GM12801 (cell line): ENCODE measurements around the gene FHIT.

Experiments
- TF ChIP-seq, protein P1 (sequence below): IDR thresholded peaks from one replicate; pipeline ENCODE4 v1.5.1; 2011; ENCODE audit warnings: control low read depth; ENCODE audit not compliant: insufficient read length; ENCODE audit errors: extremely low read depth

FHIT gene

DNA sequence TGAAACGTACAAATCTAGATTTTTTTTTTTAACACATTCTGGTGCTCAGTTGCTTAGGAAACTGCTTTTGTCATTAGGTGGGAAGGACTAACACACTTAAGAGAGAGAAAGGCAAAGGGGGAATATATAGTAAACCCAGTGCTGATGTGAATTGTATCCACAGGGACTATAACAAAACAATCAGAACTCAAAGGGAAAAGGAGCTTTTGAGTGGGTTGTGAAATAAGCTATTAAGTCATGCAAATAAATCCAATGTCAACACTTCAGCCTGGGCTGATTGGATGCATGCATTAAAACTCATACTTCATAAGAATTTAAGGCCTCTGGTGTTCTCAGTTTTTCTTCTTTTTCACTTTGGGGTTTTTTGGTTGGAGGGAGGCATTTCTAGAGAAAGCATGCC is 628.9 kb downstream of the FHIT start:
- TF ChIP-seq, protein P1, sequence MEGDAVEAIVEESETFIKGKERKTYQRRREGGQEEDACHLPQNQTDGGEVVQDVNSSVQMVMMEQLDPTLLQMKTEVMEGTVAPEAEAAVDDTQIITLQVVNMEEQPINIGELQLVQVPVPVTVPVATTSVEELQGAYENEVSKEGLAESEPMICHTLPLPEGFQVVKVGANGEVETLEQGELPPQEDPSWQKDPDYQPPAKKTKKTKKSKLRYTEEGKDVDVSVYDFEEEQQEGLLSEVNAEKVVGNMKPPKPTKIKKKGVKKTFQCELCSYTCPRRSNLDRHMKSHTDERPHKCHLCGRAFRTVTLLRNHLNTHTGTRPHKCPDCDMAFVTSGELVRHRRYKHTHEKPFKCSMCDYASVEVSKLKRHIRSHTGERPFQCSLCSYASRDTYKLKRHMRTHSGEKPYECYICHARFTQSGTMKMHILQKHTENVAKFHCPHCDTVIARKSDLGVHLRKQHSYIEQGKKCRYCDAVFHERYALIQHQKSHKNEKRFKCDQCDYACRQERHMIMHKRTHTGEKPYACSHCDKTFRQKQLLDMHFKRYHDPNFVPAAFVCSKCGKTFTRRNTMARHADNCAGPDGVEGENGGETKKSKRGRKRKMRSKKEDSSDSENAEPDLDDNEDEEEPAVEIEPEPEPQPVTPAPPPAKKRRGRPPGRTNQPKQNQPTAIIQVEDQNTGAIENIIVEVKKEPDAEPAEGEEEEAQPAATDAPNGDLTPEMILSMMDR = no peak

DNA sequence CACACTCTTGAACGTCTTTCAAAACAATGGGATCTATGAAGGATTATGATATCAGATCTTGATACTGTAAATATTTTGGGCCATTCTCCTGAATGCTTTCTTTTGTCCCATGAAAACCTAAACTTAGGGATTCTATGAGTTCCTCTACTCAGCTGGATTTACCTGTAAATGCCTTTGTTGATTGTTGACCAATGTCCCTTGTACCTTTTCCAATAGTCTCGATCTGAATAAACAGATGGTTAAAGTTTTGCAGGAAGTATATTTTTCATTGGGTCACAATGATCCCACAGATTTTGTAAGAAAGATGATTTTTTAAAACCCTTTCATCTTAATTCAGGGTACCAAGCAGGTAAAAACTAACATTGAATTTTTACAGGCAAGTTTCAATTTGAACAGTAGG is 634.1 kb downstream of the FHIT start:
- TF ChIP-seq, protein P1 = no peak

DNA sequence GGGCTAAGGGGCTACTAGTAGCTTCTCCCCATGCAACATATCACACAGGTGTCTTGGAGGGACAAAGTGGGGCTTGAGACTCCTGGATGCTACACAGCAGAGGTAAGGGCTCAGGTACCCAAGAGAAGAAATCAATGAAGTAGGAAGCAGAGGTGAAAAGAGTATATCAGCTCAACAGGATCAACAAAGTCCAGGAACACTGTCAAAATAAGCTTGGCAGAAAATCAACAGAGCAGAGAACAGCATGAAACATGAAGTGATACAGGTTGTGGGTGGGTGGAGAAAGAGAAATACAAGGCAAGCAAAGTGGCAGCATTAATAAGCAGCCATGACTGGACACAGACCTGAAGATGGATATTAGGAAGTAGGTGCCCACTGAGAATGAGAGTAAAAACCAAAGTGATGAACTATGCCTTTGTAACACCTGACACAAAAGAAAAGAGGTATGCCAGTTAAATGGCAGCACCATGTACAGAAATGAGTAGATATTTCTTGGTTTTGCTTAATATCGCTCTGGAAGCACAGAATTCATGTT is 637.4 kb downstream of the FHIT start:
- TF ChIP-seq, protein P1 = no peak

DNA sequence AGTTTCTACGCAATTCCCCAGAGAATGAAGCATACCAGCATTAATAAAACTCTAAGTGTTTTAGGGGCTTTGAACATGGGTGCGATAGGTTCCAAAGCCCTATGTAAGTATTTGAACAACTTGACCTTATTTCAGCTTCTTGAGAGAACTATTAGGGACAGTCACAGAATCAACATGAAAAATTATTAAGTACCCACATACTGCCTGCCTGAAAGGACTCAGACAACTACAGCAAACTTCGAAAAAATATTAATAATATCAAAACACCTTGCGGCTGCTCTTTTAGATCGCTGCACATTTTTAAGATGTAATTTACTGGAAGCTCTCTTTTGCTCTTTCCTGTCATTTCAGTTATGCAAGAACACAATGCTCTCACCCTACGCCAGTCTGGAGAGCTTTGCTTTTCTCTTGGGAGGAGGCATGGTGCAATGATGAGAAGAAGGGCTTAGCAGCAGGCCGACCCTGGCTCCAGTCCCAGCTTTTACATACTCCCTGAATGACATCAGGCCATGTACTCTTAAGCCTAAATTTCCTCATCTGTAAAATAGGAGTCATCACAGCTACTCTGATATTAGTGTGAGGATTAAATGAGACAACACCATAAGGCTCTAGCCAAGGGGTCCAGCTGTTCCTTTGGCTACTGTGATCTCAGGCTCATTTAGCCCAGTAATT is 640.7 kb downstream of the FHIT start:
- TF ChIP-seq, protein P1 = no peak

- TF ChIP-seq, protein P1 = no peak
Observed at GRCh38 chr3:60609446-60609845, 641.8 kb downstream of the FHIT start.

DNA sequence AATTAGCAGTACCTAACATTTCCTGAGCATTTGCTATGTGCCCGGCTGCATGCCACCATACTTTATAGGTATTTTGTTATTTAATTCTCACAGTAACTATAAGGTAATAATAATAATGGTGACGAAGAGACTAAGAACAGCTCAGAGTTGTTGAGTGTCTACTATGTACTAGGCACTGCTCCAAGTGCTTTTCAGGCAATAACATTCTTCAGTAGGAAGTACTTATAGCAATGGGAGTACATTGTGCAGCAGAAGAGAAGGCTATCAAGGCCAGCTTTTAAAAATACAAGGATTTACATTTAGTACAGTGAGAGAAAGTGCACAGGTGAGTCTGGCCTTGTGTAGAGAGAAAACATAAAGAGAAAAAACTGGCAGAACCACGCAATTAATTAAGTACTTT is 647.4 kb downstream of the FHIT start:
- TF ChIP-seq, protein P1 = no peak

DNA sequence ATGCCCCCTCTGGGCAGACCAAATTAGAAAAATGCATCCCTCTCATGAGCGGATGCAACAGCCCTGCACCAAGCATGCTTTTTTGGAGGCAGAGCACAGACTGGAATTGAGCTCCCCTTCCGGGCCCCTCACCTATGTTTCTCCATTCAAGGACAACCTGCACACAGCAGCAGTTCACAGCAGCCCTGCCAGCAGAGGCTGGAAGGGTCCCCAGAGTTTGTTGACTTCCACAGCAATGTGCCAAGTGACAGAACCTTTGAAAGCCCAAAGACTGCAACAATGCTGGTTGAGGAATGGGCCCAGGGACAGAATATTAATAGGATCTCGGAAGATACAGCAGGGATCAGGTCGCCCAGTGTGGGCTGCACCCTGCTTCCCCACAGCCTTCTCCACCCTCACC is 650.4 kb downstream of the FHIT start:
- TF ChIP-seq, protein P1 = no peak

DNA sequence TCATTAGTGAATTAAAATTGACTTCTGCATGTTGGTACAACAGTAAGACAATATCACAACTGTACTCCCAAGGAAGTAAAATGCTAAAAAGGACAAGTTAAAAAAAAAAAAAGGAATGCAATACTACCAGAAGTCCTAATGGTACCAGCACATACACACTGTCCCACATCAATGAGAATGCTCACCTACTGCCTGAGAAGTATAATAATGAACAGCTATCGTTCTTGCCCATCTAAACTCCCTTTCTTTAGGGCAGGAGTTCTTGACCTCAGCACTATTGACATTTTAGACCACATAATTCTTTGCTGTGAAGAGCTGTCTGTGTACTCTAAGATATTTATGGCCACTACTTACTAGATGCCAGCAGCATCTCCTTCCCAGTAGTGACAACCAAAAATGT is 651.7 kb downstream of the FHIT start:
- TF ChIP-seq, protein P1 = no peak
